GM10266 (cell line): ENCODE results near the gene NEURL1B.

Experiments
- DNase-seq: peaks from one replicate; pipeline ENCODE4 v3.0.0; 2012; ENCODE audit errors: extremely low spot score
- TF ChIP-seq, protein P1 (sequence below): IDR thresholded peaks from 2 replicates; pipeline ENCODE4 v1.5.1; 2012; ENCODE audit warnings: mild to moderate bottlenecking, low read depth; ENCODE audit not compliant: control insufficient read depth, insufficient read depth; ENCODE audit errors: missing control alignments

The NEURL1B gene

DNA sequence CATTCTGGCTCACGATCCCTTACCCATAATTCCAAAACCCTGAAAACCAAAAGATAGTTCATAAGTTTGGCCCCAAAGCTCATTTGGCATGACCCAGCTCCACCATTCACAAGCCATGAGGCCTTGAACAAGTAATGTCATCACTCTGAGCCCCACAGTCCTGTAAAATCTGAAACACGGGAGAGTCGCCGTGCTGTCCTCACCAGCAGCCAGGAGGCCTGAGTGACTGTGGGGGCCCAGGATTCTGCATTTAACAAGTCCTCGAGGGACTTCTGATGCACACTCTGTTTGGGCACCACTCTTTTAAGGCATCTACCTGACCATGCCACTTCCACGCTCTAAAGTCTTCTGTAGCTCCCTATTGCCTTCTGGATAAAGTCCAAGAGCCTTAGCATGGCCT, 89.2 kb downstream of the NEURL1B start:
- TF ChIP-seq, protein P1, sequence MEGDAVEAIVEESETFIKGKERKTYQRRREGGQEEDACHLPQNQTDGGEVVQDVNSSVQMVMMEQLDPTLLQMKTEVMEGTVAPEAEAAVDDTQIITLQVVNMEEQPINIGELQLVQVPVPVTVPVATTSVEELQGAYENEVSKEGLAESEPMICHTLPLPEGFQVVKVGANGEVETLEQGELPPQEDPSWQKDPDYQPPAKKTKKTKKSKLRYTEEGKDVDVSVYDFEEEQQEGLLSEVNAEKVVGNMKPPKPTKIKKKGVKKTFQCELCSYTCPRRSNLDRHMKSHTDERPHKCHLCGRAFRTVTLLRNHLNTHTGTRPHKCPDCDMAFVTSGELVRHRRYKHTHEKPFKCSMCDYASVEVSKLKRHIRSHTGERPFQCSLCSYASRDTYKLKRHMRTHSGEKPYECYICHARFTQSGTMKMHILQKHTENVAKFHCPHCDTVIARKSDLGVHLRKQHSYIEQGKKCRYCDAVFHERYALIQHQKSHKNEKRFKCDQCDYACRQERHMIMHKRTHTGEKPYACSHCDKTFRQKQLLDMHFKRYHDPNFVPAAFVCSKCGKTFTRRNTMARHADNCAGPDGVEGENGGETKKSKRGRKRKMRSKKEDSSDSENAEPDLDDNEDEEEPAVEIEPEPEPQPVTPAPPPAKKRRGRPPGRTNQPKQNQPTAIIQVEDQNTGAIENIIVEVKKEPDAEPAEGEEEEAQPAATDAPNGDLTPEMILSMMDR: no peak
- no peak for DNase-seq

DNA sequence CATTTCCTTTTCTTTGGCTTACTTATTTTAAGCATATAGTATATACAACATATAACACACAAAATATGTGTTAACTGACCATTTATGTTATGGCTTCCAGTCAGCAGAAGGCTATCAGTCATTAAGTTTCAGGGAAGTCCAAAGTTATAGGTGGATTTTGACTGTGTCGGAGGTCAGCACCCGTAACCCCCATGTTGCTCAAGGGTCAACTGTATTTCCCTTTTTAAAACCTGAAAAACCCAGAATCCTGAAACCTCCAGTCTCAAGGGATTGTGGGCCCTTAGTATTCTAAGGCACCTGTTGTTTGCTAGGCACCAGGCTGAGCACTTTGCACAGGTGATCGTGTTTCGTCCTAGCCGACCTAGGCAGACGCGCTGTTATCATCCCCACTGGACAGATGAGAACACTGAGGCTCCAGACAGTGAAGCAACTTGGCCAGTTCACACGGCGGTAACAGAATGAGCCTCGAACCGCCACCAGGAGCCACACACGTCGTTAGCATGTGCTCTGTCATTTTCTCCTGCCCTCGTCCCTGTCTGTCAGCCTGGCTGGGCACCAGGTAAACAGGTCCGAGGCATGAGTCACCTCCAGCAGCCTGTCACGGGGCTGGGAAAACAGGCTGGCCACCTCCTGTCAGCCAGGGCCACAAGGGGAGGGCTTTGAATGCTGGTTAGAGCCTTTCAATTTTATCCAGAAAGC, 90.1 kb downstream of the NEURL1B start:
- TF ChIP-seq, protein P1: no peak
- no peak for DNase-seq

GRCh38 chr5:172731680-172732074, 90.6 kb downstream of the NEURL1B start:
- TF ChIP-seq, protein P1: no peak
- no peak for DNase-seq

DNA sequence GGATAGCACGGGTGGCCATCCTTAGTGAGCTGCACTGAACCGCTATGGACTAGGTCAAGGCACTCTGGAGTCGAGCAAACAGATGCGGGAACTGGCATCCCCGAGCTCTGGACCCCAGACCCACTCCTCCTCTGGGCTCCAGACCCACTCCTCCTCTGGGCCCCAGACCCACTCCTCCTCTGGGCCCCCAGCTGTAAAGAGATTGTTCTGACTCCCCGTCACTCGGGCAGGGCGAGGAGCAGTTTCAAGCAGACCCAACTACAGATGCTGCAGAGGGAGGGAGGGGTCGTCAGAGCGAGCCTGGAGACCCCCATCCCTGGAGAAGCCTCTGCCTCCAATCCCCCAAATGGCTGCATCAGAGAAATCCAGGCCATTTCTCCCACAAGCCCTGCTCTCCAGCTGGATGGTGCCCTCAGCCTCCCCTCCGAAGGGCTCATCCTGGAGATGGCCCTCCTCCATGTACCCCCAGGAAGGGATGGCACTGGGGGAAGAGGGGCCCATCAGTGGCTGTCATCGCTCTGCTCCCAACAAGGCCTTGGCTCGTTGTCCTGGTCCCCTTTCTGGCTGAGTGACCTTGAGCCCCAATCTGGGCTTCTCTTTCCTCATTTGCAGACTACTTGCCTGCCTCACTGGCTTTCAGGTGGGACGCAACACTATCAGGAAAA, 91.3 kb downstream of the NEURL1B start:
- TF ChIP-seq, protein P1: no peak

GRCh38 chr5:172733131-172733973, 92.3 kb downstream of the NEURL1B start:
- no peak for DNase-seq
- TF ChIP-seq, protein P1: no peak

More for the DNA sequence above, 91.3 kb downstream of the NEURL1B start:
- no peak for DNase-seq

- TF ChIP-seq, protein P1: no peak
- DNase-seq: no peak
Measured at GRCh38 chr5:172733974-172734346, 92.9 kb downstream of the NEURL1B start.
